ENCODE data around the gene CLPTM1L. TPM values are rescaled to one million over a fixed set of nuclear protein-coding genes. Genes with fewer than 3 reads are reported as not detected.

CLPTM1L gene
- polyA plus RNA-seq, 2 of the 4 experiments (the other 2 are of a cell fraction), result 171 to 173 TPM

DNA sequence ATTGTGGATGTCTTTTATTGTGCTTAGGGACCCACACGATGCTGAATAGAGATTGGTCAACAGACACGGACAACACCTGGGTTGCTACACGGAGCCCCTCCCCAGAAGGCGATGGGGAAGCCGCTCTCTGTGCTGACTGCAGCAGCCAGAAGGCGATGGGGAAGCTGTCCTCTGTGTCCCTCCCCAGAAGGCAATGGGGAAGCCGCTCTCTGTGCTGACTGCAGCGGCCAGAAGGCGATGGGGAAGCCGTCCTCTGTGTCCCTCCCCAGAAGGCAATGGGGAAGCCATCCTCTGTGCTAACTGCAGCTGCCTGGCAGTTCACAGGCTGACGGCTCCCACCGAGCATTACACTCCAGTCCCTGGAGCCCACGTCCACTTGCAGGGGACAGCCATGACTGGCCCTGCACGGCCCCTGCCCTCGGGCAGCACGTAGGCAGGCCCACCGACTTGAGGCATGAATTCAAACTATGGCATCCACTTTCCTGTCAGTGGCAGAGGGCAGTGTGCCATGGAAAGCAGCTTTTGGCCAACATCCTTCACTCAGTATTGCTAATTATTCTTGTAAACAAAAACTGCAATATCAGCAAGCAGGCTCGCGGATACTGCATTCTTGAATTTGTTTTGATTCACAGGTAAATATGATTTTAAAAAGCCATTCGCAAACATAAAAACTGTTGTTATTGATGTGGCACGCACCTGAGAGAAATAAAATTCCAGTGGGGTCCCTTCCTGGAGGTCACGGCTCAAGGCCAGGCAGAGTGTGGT is 48.1 kb upstream of the CLPTM1L start:
- TF ChIP-seq, protein P1, sequence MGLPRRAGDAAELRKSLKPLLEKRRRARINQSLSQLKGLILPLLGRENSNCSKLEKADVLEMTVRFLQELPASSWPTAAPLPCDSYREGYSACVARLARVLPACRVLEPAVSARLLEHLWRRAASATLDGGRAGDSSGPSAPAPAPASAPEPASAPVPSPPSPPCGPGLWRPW (IDR thresholded peaks at IDR 0.05), result no peak
- TF ChIP-seq MAFK (IDR thresholded peaks at IDR 0.05; ENCODE audit: partially characterized antibody) (peak; percentile 59), ZFP36 (IDR thresholded peaks at IDR 0.05; ENCODE audit: borderline replicate concordance, partially characterized antibody) (no peak)
- TF ChIP-seq, protein P2, sequence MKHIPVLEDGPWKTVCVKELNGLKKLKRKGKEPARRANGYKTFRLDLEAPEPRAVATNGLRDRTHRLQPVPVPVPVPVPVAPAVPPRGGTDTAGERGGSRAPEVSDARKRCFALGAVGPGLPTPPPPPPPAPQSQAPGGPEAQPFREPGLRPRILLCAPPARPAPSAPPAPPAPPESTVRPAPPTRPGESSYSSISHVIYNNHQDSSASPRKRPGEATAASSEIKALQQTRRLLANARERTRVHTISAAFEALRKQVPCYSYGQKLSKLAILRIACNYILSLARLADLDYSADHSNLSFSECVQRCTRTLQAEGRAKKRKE (CRISPR knock-in tag; IDR thresholded peaks at IDR 0.05; ENCODE audit: low read depth), result no peak
- FAIRE-seq (no peak), DNase-seq (ENCODE audit: low read depth in 1 of 2, low spot score in 1 of 2) (no peak), ATAC-seq (peak in 1 of 2 experiments; percentile 16; a peak in 1 of 6 replicates)
- POLR2A ChIA-PET, result no interaction called here
- no peak overlapping the region for H3K4me3 ChIP-seq
- WGBS (ENCODE audit: missing lambda C conversion rate), result 22% methylated on average over 19 of the region's 22 CpGs
- CTCF ChIA-PET, result interaction anchor here (0.7 kb wide), 1 partner anchor 154 kb away, joined by 3 read pairs; no protein-coding TSS in a partner anchor
- H3K27ac ChIP-seq, result no peak overlapping the region
- no peaks in the 10 kb centered on the region for H3K4me1 ChIP-seq
- H3K4me2 ChIP-seq, result no peak overlapping the region
- no peaks in the 10 kb centered on the region for H3K9me3 ChIP-seq

DNA sequence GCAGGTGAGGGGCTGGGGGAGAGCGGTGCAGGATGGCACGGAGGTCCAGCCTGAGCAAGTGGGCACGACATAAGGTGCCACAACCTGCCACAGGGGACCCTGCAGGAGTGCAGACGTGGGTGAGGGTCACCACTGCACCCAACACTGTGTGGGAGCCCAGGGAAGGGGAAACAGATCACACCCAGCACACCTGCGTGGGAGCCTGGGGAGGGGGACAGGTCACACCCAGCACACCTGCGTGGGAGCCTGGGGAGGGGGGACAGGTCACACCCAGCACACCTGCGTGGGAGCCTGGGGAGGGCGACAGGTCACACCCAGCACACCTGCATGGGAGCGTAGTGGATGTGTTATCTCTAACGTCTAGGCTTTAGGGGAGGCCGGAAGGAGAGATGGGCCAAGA is 47.4 kb upstream of the CLPTM1L start:
- ATAC-seq (no peak), DNase-seq (ENCODE audit: low read depth in 1 of 2, low spot score in 1 of 2) (no peak), FAIRE-seq (no peak)
- Histone ChIP-seq H3K4me1 (no peaks in the 10 kb centered on the region), H3K27ac (no peak overlapping the region), H3K4me2 (no peak overlapping the region), H3K4me3 (no peak overlapping the region), H3K9me3 (no peaks in the 10 kb centered on the region)
- no peak for TF ChIP-seq JUNB (IDR thresholded peaks at IDR 0.05)
- no peak for TF ChIP-seq HOXA7 (CRISPR knock-in tag; IDR thresholded peaks at IDR 0.05)
- no peak for TF ChIP-seq RARB (CRISPR knock-in tag; IDR thresholded peaks at IDR 0.05)
- TF ChIP-seq, protein P1 (IDR thresholded peaks at IDR 0.05), result no peak
- TF ChIP-seq, protein P3, sequence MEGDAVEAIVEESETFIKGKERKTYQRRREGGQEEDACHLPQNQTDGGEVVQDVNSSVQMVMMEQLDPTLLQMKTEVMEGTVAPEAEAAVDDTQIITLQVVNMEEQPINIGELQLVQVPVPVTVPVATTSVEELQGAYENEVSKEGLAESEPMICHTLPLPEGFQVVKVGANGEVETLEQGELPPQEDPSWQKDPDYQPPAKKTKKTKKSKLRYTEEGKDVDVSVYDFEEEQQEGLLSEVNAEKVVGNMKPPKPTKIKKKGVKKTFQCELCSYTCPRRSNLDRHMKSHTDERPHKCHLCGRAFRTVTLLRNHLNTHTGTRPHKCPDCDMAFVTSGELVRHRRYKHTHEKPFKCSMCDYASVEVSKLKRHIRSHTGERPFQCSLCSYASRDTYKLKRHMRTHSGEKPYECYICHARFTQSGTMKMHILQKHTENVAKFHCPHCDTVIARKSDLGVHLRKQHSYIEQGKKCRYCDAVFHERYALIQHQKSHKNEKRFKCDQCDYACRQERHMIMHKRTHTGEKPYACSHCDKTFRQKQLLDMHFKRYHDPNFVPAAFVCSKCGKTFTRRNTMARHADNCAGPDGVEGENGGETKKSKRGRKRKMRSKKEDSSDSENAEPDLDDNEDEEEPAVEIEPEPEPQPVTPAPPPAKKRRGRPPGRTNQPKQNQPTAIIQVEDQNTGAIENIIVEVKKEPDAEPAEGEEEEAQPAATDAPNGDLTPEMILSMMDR (IDR thresholded peaks at IDR 0.05), result no peak
- TF ChIP-seq NFE2L2 (conservative IDR thresholded peaks at IDR 0.05; ENCODE audit: low read length), result no peak
- 22% methylated on average over 10 of the region's 11 CpGs for WGBS (ENCODE audit: missing lambda C conversion rate)
- CTCF ChIA-PET, result interaction anchor here (0.7 kb wide), 1 partner anchor 155 kb away, joined by 3 read pairs; no protein-coding TSS in a partner anchor
- POLR2A ChIA-PET, result no interaction called here

DNA sequence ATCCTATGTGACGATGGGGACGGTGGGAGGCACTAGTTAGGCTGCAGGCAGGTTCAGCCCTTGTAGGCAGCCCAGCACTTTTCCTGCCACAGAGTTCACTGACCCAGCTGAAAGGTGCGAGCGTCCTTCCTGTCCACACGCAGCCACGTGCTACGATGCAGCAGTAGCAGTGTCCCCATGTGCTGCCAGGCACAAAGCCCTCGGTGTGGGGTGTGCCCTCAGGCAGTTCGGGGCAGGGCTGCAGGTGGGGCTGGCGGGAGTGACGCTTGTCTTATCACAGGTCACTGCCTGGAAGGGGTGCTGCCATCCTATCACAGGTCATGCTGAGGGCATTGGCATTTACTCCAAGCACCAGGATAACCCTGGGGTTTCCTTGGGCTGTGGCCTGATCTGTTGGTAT is 46.8 kb upstream of the CLPTM1L start:
- H3K27ac ChIP-seq, result no peak overlapping the region
- WGBS (ENCODE audit: missing lambda C conversion rate), result 33% methylated on average over 10 of the region's 11 CpGs
- CTCF ChIA-PET, result no interaction called here
- POLR2A ChIA-PET, result no interaction called here
- ATAC-seq (no peak), DNase-seq (ENCODE audit: low read depth in 1 of 2, low spot score in 1 of 2) (no peak), FAIRE-seq (no peak)
- no peak overlapping the region for H3K4me2 ChIP-seq
- TF ChIP-seq HOXA7 (CRISPR knock-in tag; IDR thresholded peaks at IDR 0.05), result no peak
- TF ChIP-seq, protein P4, sequence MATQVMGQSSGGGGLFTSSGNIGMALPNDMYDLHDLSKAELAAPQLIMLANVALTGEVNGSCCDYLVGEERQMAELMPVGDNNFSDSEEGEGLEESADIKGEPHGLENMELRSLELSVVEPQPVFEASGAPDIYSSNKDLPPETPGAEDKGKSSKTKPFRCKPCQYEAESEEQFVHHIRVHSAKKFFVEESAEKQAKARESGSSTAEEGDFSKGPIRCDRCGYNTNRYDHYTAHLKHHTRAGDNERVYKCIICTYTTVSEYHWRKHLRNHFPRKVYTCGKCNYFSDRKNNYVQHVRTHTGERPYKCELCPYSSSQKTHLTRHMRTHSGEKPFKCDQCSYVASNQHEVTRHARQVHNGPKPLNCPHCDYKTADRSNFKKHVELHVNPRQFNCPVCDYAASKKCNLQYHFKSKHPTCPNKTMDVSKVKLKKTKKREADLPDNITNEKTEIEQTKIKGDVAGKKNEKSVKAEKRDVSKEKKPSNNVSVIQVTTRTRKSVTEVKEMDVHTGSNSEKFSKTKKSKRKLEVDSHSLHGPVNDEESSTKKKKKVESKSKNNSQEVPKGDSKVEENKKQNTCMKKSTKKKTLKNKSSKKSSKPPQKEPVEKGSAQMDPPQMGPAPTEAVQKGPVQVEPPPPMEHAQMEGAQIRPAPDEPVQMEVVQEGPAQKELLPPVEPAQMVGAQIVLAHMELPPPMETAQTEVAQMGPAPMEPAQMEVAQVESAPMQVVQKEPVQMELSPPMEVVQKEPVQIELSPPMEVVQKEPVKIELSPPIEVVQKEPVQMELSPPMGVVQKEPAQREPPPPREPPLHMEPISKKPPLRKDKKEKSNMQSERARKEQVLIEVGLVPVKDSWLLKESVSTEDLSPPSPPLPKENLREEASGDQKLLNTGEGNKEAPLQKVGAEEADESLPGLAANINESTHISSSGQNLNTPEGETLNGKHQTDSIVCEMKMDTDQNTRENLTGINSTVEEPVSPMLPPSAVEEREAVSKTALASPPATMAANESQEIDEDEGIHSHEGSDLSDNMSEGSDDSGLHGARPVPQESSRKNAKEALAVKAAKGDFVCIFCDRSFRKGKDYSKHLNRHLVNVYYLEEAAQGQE (IDR thresholded peaks at IDR 0.05), result no peak
- no peak for TF ChIP-seq ZNF302 (CRISPR knock-in tag; IDR thresholded peaks at IDR 0.05)
- TF ChIP-seq, protein P2 (CRISPR knock-in tag; IDR thresholded peaks at IDR 0.05; ENCODE audit: low read depth), result no peak
- TF ChIP-seq FOXS1 (CRISPR knock-in tag; IDR thresholded peaks at IDR 0.05), result no peak
- TF ChIP-seq RAD21 (conservative IDR thresholded peaks at IDR 0.05 in 1 of 2, IDR thresholded peaks at IDR 0.05 in 1 of 2), result no peak
- no peak for TF ChIP-seq CBX2 (IDR thresholded peaks at IDR 0.05; ENCODE audit: borderline replicate concordance, low read depth)
- TF ChIP-seq CHD2 (IDR thresholded peaks at IDR 0.05; ENCODE audit: low read length, partially characterized antibody), result no peak
- no peak for TF ChIP-seq RARB (CRISPR knock-in tag; IDR thresholded peaks at IDR 0.05)
- no peak for TF ChIP-seq TP53 (CRISPR knock-in tag; IDR thresholded peaks at IDR 0.05)
- no peak for TF ChIP-seq POLR2AphosphoS2 (conservative IDR thresholded peaks at IDR 0.05; ENCODE audit: low read length)
- TF ChIP-seq, protein P5, sequence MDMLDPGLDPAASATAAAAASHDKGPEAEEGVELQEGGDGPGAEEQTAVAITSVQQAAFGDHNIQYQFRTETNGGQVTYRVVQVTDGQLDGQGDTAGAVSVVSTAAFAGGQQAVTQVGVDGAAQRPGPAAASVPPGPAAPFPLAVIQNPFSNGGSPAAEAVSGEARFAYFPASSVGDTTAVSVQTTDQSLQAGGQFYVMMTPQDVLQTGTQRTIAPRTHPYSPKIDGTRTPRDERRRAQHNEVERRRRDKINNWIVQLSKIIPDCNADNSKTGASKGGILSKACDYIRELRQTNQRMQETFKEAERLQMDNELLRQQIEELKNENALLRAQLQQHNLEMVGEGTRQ (IDR thresholded peaks at IDR 0.05), result no peak
- no peak for TF ChIP-seq HEYL (CRISPR knock-in tag; IDR thresholded peaks at IDR 0.05)
- no peak for TF ChIP-seq KDM1A (IDR thresholded peaks at IDR 0.05; ENCODE audit: low read depth)
- TF ChIP-seq FOSB (CRISPR knock-in tag; IDR thresholded peaks at IDR 0.05), result no peak
- TF ChIP-seq NFE2L2 (conservative IDR thresholded peaks at IDR 0.05; ENCODE audit: low read length), result no peak
- TF ChIP-seq HOXB13 (CRISPR knock-in tag; IDR thresholded peaks at IDR 0.05; ENCODE audit: low read depth), result no peak
- no peak for TF ChIP-seq CHD4 (IDR thresholded peaks at IDR 0.05; ENCODE audit: borderline replicate concordance)
- H3K4me3 ChIP-seq, result no peak overlapping the region
- H3K9me3 ChIP-seq, result no peaks in the 10 kb centered on the region
- 0 out of 3 replicates have a peak, but pooled peaks cover under 1% of the 10 kb centered on the region for H3K4me1 ChIP-seq
